ENCODE results near the gene STK25. TPM values are rescaled to one million over a fixed set of nuclear protein-coding genes. Genes with fewer than 3 reads are reported as not detected.

Gene STK25
- total RNA-seq, 2 experiments from 2014 or later, result 76.1 to 81.3 TPM

DNA sequence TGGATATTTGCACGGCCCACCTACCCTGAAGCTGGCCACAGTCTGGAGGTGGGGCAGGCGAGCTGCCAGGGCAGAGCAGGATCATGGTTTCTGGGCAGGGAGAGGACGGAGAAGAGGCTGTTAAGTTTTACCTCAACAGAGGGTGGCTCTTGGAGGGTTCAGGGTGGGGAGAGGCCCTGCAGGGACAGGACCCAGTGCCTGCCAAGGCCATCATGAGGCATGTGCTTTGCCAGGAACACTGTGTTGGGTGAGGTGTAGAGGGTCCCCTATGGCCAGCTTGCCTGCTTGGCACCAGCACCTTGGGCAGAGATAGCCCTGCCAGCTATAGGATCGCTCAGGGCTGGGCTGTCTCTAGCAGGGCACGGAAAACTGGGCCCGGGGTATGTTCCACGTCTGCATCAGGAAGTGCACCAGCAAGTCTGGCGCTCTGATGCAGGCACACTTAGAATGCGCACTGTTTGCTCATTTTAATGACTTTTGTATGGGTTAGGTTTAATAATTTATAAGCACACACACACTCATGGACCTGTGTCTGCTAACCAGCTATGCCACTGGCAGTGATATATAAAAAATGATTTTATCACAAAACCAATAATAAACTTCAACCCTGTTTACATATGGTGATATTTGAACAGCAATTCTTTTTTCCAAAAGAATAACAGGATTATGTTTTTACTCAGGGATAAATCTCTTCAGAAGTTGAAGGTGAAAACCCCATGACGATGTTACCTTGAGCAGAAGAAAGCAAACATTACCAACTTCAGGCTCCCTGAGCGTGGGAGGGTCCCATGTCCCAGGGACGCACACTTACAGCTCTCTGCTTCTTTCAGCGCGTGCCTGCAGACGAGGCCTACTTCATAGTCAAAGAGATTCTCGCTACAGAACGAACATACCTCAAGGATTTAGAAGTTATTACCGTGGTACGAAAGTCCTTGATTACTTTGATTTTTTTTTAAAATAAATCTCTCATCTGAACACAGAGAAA is 46.4 kb downstream of the STK25 start:
- H3K27me3 Mint-ChIP-seq, result peaks cover 13% of the 10 kb centered on the region
- Histone ChIP-seq H3K4me1 (ENCODE audit: insufficient read depth, low read length) (no peaks in the 10 kb centered on the region), H3K9me3 (ENCODE audit: control insufficient read depth in 1 of 2, insufficient read depth in 1 of 2, low read length in 2 of 2) (no peaks in the 10 kb centered on the region), H3K4me3 (ENCODE audit: low read length) (no peak overlapping the region), H3K27ac (ENCODE audit: low read depth in 1 of 2, low read length in 2 of 2) (no peak overlapping the region), H3K27me3 (ENCODE audit: control insufficient read depth in 1 of 2, insufficient read depth in 2 of 2, low read length in 2 of 2) (peaks cover 0 to 5% of the 10 kb centered on the region in 2 experiments), H3K36me3 (ENCODE audit: insufficient read depth, low read length) (no peaks in the 10 kb centered on the region)
- intact Hi-C loops (cut with DNase I, micrococcal nuclease), result no loop called here
- H3K4me3 Mint-ChIP-seq, result no peak overlapping the region
- no peaks in the 10 kb centered on the region for H3K36me3 Mint-ChIP-seq (ENCODE audit: low read depth)
- no peak for DNase-seq
- H3K9me3 Mint-ChIP-seq, result no peaks in the 10 kb centered on the region
- POLR2A ChIA-PET, result no interaction called here
- TF ChIP-seq, protein P1, sequence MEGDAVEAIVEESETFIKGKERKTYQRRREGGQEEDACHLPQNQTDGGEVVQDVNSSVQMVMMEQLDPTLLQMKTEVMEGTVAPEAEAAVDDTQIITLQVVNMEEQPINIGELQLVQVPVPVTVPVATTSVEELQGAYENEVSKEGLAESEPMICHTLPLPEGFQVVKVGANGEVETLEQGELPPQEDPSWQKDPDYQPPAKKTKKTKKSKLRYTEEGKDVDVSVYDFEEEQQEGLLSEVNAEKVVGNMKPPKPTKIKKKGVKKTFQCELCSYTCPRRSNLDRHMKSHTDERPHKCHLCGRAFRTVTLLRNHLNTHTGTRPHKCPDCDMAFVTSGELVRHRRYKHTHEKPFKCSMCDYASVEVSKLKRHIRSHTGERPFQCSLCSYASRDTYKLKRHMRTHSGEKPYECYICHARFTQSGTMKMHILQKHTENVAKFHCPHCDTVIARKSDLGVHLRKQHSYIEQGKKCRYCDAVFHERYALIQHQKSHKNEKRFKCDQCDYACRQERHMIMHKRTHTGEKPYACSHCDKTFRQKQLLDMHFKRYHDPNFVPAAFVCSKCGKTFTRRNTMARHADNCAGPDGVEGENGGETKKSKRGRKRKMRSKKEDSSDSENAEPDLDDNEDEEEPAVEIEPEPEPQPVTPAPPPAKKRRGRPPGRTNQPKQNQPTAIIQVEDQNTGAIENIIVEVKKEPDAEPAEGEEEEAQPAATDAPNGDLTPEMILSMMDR (IDR thresholded peaks at IDR 0.05), result no peak
- ATAC-seq (ENCODE audit: poor library complexity), result no peak
- H3K27ac Mint-ChIP-seq, result no peak overlapping the region
- CTCF ChIA-PET, result no interaction called here
- H3K4me1 Mint-ChIP-seq (ENCODE audit: low read depth), result no peaks in the 10 kb centered on the region

DNA sequence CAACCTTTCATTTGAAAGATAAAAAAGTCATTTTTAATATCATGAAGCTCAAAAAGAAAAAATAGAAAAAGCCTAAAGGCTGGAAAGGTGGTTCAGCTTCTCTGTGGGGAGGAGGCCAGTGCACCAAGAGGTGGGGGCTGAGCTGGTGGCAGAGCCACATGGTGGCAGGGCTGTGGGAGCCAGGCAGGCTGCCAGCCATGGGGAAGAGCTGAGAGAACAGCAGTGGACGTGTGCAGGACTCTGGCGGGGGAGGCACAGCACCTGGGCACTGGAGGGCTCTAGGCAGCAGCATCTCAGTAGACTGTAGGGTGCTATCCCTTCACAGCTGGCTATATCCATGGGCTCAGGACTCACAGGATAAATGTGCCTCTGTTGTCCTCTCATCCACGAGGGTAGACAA is 47.8 kb downstream of the STK25 start:
- Histone ChIP-seq H3K36me3 (ENCODE audit: insufficient read depth, low read length) (no peaks in the 10 kb centered on the region), H3K27me3 (ENCODE audit: control insufficient read depth in 1 of 2, insufficient read depth in 2 of 2, low read length in 2 of 2) (peaks cover 0 to 5% of the 10 kb centered on the region in 2 experiments), H3K4me3 (ENCODE audit: low read length) (no peak overlapping the region), H3K27ac (ENCODE audit: low read depth in 1 of 2, low read length in 2 of 2) (no peak overlapping the region), H3K9me3 (ENCODE audit: control insufficient read depth in 1 of 2, insufficient read depth in 1 of 2, low read length in 2 of 2) (no peaks in the 10 kb centered on the region), H3K4me1 (ENCODE audit: insufficient read depth, low read length) (no peaks in the 10 kb centered on the region)
- Mint-ChIP-seq H3K4me3 (no peak overlapping the region), H3K4me1 (ENCODE audit: low read depth) (no peaks in the 10 kb centered on the region), H3K36me3 (ENCODE audit: low read depth) (no peaks in the 10 kb centered on the region), H3K27ac (no peak overlapping the region), H3K9me3 (no peaks in the 10 kb centered on the region), H3K27me3 (peaks cover 23% of the 10 kb centered on the region)
- ChIA-PET POLR2A (no interaction called here), CTCF (no interaction called here)
- DNase-seq (no peak), ATAC-seq (ENCODE audit: poor library complexity) (no peak)
- TF ChIP-seq, protein P1 (IDR thresholded peaks at IDR 0.05), result no peak
- intact Hi-C loops (cut with DNase I, micrococcal nuclease), result no loop called here

DNA sequence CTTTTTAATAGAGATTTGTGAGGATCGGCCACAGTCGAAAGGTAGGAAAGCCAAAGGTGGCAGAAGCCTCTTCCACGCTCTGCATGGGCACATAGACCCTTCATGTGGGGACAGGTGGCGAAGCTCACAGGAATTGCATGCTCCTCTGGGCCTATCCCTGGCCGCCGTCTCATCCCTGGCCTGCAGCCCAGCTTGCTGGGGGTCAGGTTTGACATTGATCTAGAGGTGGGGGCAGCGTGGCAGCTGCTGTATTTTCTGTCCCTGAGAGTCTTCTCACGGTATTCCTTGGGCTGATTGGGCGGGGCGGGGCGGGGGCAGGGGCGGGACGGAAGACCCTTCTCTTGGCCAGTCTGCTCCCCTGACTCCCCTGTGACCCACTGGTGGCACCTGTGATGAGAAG is 48.9 kb downstream of the STK25 start:
- H3K4me3 Mint-ChIP-seq, result no peak overlapping the region
- intact Hi-C loops (cut with DNase I, micrococcal nuclease), result no loop called here
- peaks cover 0 to 5% of the 10 kb centered on the region in 2 experiments for H3K27me3 ChIP-seq (ENCODE audit: control insufficient read depth in 1 of 2, insufficient read depth in 2 of 2, low read length in 2 of 2)
- no peak for ATAC-seq (ENCODE audit: poor library complexity)
- no peak overlapping the region for H3K27ac ChIP-seq (ENCODE audit: low read depth in 1 of 2, low read length in 2 of 2)
- H3K4me1 Mint-ChIP-seq (ENCODE audit: low read depth), result no peaks in the 10 kb centered on the region
- H3K4me3 ChIP-seq (ENCODE audit: low read length), result no peak overlapping the region
- H3K36me3 Mint-ChIP-seq (ENCODE audit: low read depth), result no peaks in the 10 kb centered on the region
- no peak overlapping the region for H3K27ac Mint-ChIP-seq
- TF ChIP-seq, protein P1 (IDR thresholded peaks at IDR 0.05), result no peak
- no peaks in the 10 kb centered on the region for H3K36me3 ChIP-seq (ENCODE audit: insufficient read depth, low read length)
- H3K4me1 ChIP-seq (ENCODE audit: insufficient read depth, low read length), result no peaks in the 10 kb centered on the region
- POLR2A ChIA-PET, result interaction anchor here (0.6 kb wide), 1 partner anchor 32 kb away, joined by 3 read pairs; no protein-coding TSS in a partner anchor
- peaks cover 25% of the 10 kb centered on the region for H3K27me3 Mint-ChIP-seq
- no peak for DNase-seq
- no peaks in the 10 kb centered on the region for H3K9me3 Mint-ChIP-seq
- H3K9me3 ChIP-seq (ENCODE audit: control insufficient read depth in 1 of 2, insufficient read depth in 1 of 2, low read length in 2 of 2), result no peaks in the 10 kb centered on the region
- CTCF ChIA-PET, result no interaction called here
